ENCODE measurements around the gene DNAH8.

The DNAH8 gene

GRCh38 chr6:38876475-38876874, 161.4 kb downstream of the DNAH8 start:
- ChIA-PET CTCF (no interaction called here), POLR2A (no interaction called here)
- TF ChIP-seq CTCF (IDR thresholded peaks at IDR 0.05; ENCODE audit: insufficient read depth, low read length, missing control alignments) = no peak
- H3K4me3 ChIP-seq (ENCODE audit: low read depth, low read length) = no peak overlapping the region
- no peak for DNase-seq (ENCODE audit: low read depth, low spot score)

DNA sequence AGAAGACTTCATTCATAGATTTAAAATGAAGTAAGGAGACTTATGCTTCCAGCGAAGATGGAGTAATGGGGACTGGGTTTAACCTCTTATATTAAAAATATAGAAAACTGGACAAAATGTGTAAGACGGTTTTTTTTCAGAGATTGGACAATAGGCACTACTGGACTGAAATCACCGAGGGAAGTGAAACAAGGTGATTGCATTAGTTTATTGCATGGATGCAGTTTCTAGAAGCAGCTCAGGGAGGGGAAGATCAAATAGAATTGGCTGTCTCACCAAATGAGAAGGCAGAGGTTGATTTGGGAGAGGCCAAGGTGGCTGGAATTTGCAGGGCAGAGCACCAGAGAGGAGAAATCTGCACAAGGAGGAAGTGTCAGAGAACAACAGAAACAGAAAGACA, 162.6 kb downstream of the DNAH8 start:
- CTCF ChIA-PET = no interaction called here
- no peak for DNase-seq (ENCODE audit: low read depth, low spot score)
- TF ChIP-seq CTCF (IDR thresholded peaks at IDR 0.05; ENCODE audit: insufficient read depth, low read length, missing control alignments) = no peak
- no peak overlapping the region for H3K4me3 ChIP-seq (ENCODE audit: low read depth, low read length)
- POLR2A ChIA-PET = no interaction called here

- POLR2A ChIA-PET = no interaction called here
- CTCF ChIA-PET = no interaction called here
- H3K4me3 ChIP-seq (ENCODE audit: low read depth, low read length) = no peak overlapping the region
- no peak for DNase-seq (ENCODE audit: low read depth, low spot score)
- no peak for TF ChIP-seq CTCF (IDR thresholded peaks at IDR 0.05; ENCODE audit: insufficient read depth, low read length, missing control alignments)
These were observed 167.0 kb downstream of the DNAH8 start for GRCh38 chr6:38882157-38882556.

GRCh38 chr6:38897507-38897906, 182.4 kb downstream of the DNAH8 start:
- POLR2A ChIA-PET = no interaction called here
- TF ChIP-seq CTCF (IDR thresholded peaks at IDR 0.05; ENCODE audit: insufficient read depth, low read length, missing control alignments) = no peak
- CTCF ChIA-PET = no interaction called here

GRCh38 chr6:38901802-38902522, 186.9 kb downstream of the DNAH8 start:
- no peak for TF ChIP-seq CTCF (IDR thresholded peaks at IDR 0.05; ENCODE audit: insufficient read depth, low read length, missing control alignments)
- no peak overlapping the region for H3K4me3 ChIP-seq (ENCODE audit: low read depth, low read length)
- CTCF ChIA-PET = interaction anchor here (2.1 kb wide), 1 partner anchor 30 kb away, joined by 5 read pairs; no protein-coding TSS in a partner anchor
- DNase-seq (ENCODE audit: low read depth, low spot score) = no peak
- POLR2A ChIA-PET = no interaction called here

More at GRCh38 chr6:38897507-38897906, 182.4 kb downstream of the DNAH8 start:
- DNase-seq (ENCODE audit: low read depth, low spot score) = no peak
- H3K4me3 ChIP-seq (ENCODE audit: low read depth, low read length) = no peak overlapping the region

DNA sequence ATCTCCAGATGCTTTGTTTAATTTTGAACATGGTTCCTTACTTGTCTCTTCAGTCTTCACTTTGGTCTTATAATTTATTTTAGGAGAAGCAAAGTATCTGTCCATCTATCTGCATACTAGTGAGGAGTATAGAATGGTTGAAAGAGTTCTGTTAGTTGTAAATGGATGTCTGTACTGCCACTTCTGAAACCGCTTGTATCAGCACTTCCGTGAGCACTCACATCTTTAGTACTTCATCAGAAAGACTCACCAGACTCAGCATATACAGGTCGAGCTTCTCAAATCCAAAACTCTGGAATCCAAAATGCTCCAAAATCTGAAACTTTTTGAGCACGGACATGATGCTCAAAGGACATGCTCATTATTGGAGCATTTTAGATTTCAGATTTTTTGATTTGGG, 191.5 kb downstream of the DNAH8 start:
- no peak for TF ChIP-seq CTCF (IDR thresholded peaks at IDR 0.05; ENCODE audit: insufficient read depth, low read length, missing control alignments)
- ChIA-PET POLR2A (no interaction called here), CTCF (no interaction called here)

More for the DNA sequence above, 191.5 kb downstream of the DNAH8 start:
- H3K4me3 ChIP-seq (ENCODE audit: low read depth, low read length) = no peak overlapping the region
- no peak for DNase-seq (ENCODE audit: low read depth, low spot score)

All from AG04449 (cell line).